ENCODE results near the gene CEBPZOS. TPM values are rescaled to one million over a fixed set of nuclear protein-coding genes. Genes with fewer than 3 reads are reported as not detected.
A peak's percentile ranks its signal among the peaks of the same experiment; 100 is the strongest.

CEBPZOS gene
- 6.6 TPM for polyA plus RNA-seq (2012; ENCODE audit: insufficient read depth, insufficient read length, low read depth)

DNA sequence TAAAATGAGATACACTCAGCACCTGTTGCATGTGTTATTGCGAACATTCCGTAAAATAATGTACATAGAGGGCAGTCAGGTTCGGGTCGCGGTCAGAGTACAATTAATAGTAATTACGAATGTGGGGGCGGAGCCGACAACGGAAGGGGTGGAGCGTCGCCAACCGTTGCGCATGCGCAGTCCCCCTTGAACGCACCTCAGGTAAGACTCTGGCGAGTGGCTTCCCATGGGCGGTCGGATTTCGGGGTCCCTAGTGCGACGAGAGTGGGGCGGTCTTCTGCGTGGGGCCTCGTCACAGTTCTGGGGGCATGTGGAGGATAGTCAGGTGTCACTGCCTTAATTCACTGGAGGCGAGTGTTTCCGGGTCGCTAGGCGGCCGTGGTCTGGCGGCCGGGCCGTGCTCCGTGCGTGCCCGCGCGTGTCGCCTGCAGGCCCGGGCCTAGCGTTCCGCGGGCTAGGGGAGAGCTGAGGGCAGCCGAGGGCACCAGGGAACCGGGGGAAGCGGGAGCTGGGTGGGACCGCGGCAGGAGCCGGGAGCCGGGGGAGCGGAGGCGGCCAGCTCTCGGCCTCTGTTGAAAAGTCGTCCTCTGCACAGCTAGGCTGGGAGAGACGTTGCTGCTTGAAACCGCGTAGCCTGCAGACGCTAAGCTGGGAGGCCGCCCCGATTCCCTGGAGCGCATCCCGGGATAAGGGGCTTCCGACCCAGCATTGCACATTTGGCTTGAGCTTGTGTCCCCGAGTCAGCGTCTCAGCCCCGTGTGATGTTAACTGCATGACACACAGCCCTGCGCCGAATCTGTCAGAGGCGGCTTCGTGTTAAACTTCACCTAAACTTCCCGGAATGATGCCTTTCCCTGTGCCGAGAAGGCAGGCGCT lies at the start of gene CEBPZOS:
Gene CEBPZOS, plus strand, starts transcription at position 177 of the 876 bp plus-strand sequence. CDS start 3,209 bp downstream, outside the sequence.
- no peaks in the 10 kb centered on the region for H3K9me3 ChIP-seq
- DNase-seq, result peak; percentile 85
- peak within 1 kb of the TSS; percentile 84 for H3K4me3 ChIP-seq (ENCODE audit: low read depth, low read length)
- TF ChIP-seq, protein P1, sequence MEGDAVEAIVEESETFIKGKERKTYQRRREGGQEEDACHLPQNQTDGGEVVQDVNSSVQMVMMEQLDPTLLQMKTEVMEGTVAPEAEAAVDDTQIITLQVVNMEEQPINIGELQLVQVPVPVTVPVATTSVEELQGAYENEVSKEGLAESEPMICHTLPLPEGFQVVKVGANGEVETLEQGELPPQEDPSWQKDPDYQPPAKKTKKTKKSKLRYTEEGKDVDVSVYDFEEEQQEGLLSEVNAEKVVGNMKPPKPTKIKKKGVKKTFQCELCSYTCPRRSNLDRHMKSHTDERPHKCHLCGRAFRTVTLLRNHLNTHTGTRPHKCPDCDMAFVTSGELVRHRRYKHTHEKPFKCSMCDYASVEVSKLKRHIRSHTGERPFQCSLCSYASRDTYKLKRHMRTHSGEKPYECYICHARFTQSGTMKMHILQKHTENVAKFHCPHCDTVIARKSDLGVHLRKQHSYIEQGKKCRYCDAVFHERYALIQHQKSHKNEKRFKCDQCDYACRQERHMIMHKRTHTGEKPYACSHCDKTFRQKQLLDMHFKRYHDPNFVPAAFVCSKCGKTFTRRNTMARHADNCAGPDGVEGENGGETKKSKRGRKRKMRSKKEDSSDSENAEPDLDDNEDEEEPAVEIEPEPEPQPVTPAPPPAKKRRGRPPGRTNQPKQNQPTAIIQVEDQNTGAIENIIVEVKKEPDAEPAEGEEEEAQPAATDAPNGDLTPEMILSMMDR (IDR thresholded peaks at IDR 0.05; ENCODE audit: low read depth, low read length), result no peak
- no peaks in the 10 kb centered on the region for H3K27me3 ChIP-seq
- no peaks in the 10 kb centered on the region; the same call in 1 of the 2 replicates for H3K4me1 ChIP-seq
- H3K36me3 ChIP-seq, result peaks cover 23% of the 10 kb centered on the region

DNA sequence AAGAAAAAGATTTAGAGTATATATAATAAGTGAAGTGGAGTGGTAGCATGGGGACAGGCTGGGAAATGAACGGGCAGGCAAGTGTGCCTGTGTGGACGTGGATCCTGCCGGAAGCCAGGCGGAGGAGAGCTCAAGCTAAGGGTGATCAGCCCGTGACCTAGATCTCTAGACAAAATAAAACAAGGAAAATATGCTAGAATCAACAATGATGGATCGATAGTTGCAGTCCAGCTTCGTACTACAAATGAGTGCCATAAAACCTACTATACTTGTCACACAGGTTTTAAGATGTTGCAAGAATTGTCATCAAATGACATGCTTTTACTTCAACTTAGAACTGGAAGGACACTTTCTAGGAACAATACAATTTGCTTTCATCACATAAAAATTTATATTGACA lies 48.0 kb upstream of the CEBPZOS start:
- no peaks in the 10 kb centered on the region for H3K27me3 ChIP-seq
- TF ChIP-seq, protein P1 (IDR thresholded peaks at IDR 0.05; ENCODE audit: low read depth, low read length), result no peak
- H3K4me3 ChIP-seq (ENCODE audit: low read depth, low read length), result no peak overlapping the region

DNA sequence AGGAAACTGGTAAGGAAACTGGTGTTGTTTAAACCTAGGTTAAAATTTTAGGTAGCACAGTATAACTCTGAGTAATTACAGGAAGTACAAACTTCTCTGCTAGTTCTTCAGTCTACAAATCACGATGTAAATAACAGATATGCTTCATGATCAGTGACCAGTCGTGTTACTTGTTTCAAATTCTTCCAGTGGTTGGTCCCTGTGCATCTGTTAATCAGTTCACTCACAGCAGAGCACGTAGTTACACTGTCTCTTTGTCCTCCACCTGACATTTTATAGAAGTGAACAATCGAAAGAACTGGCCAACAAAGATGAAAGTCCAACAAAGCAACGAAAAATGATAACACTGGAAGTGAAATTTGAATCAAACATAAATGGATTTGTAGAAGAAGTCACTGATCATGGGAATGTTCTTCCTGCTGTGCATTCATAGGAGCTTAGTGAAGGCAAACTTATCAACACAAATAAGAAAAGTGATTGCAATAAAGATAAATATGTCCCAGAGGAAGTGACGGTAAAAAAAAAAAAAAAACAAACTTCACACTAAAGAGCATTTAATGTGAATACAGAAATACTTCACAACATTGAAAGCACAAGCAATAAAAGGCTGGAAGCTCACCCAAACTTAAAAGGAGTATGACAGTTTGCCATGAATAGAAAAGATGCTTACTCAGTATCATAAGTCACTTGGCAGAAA lies 46.5 kb upstream of the CEBPZOS start:
- Histone ChIP-seq H3K27me3 (no peaks in the 10 kb centered on the region), H3K4me1 (no peaks in the 10 kb centered on the region), H3K9me3 (no peaks in the 10 kb centered on the region), H3K36me3 (peaks cover 16% of the 10 kb centered on the region), H3K4me3 (ENCODE audit: low read depth, low read length) (no peak overlapping the region)
- TF ChIP-seq, protein P1 (IDR thresholded peaks at IDR 0.05; ENCODE audit: low read depth, low read length), result no peak
- DNase-seq, result no peak

More for the DNA sequence above, 48.0 kb upstream of the CEBPZOS start:
- H3K36me3 ChIP-seq, result peaks cover 27% of the 10 kb centered on the region
- no peaks in the 10 kb centered on the region for H3K4me1 ChIP-seq
- no peaks in the 10 kb centered on the region for H3K9me3 ChIP-seq
- no peak for DNase-seq

DNA sequence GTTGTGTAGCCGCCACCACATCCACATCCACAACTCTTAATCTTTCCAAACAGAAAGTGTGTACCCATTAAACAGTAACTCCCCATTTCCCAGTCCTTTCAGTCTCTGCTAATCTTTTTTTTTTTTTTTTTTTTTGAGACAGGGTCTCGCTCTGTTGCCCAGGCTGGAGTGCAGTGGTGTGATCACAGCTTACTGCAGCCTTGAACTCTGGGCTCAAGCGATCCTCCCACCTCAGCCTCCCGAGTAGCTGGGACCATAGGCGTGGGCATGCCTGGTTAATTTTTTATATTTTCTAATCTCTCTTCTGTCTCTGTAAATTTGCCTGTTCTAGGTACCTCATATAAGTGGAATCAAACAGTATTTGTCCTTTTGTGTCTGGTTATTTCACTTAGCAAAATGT lies 43.1 kb upstream of the CEBPZOS start:
- no peak overlapping the region for H3K4me3 ChIP-seq (ENCODE audit: low read depth, low read length)
- no peaks in the 10 kb centered on the region for H3K4me1 ChIP-seq
- DNase-seq, result no peak
- no peaks in the 10 kb centered on the region for H3K27me3 ChIP-seq
- no peaks in the 10 kb centered on the region for H3K9me3 ChIP-seq
- no peaks in the 10 kb centered on the region; the same call in 1 of the 2 replicates for H3K36me3 ChIP-seq
- TF ChIP-seq, protein P1 (IDR thresholded peaks at IDR 0.05; ENCODE audit: low read depth, low read length), result no peak

DNA sequence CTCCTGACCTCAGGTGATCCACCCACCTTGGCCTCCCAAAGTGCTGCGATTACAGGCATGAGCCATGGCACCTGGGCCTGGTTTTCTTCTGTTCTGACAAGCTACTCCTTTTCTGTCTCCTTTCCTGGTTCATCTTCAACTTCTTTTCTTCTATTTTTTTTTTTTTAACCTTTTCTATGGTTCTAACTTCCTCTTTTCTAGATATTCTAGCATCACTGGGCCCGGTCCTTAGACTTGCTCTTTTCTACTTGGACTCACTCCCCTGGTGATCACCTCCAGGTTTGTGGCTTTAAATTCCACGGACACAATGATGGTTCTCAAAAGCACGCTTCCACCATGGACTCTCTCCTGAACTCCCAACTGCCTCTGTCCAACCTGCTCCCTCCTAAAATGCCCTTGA lies 41.5 kb upstream of the CEBPZOS start:
- Histone ChIP-seq H3K27me3 (no peaks in the 10 kb centered on the region), H3K36me3 (no peaks in the 10 kb centered on the region; the same call in 1 of the 2 replicates), H3K9me3 (no peaks in the 10 kb centered on the region), H3K4me1 (no peaks in the 10 kb centered on the region), H3K4me3 (ENCODE audit: low read depth, low read length) (no peak overlapping the region)
- no peak for DNase-seq
- TF ChIP-seq, protein P1 (IDR thresholded peaks at IDR 0.05; ENCODE audit: low read depth, low read length), result no peak

All from BE2C (cell line).